ENCODE data around the gene TSC2. TPM values are rescaled to one million over a fixed set of nuclear protein-coding genes. Genes with fewer than 3 reads are reported as not detected.
"Not testable (repeated sequence)": the region's sequence is repeated elsewhere in the genome, so short reads cannot be mapped to it uniquely, and the experiment has no call there.

The TSC2 gene
- polyA plus RNA-seq, 1 donor from 2014 or later, result 30.3 TPM

DNA sequence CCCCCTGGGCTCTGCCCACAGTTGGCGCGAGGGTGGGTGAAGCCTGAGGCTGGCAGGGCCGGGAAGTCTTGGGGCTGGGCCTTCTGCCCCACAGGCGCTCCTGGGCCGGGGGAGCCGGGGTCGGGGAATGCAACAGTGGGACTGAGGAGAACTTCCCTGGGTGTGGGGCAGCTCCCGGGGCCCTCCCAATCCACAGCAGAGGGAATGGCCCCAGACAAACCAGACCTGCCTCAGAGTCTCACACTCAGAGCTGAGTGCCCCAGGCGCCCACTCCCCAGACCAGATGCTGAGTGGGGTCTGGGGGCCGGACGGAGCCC, 76.5 kb downstream of the TSC2 start:
- H3K27me3 Mint-ChIP-seq, H3K4me3 Mint-ChIP-seq, H3K9me3 Mint-ChIP-seq, H3K27ac Mint-ChIP-seq, H3K36me3 Mint-ChIP-seq: not testable (repeated sequence)
- peaks cover 9 to 14% (median 11%) of the 10 kb centered on the region in 3 donors for H3K4me1 Mint-ChIP-seq

DNA sequence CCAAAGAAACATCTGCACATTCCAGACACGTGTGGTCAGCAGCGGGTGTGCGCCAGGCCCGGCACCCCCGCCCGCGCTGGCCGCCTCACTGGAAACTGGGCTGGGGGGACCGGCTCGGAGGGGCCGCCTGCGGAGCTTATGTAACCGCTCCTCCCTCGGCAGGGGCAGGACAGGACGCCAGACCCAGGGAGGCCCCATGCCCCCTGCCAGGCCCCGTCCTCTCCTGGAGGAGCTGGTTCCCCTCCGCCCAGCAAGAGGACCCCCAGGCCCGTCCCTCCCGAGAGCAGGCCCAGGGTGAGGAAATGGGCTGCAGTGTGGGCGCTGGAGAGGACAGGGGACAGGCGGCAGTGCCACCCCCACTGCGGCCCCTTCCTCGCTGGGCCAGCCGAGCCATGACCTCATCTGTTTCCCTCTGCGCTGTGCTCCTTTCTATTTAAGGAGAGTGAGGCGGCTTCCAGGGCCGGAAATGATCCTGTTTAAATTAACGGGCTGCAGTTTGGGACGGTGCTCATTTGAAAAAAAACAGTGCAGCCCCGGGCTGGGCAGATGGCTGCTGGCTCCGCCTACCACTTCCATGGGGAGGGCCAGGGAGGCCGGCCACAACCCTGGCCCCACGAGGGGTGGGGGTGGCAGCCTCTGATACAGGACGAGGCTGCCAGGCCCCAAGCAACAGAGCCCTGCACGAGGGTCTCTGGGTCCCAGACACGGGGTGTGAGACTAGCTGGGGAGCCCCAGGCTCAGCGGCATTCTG, 77.1 kb downstream of the TSC2 start:
- not testable (repeated sequence) for H3K27me3 Mint-ChIP-seq, H3K36me3 Mint-ChIP-seq, H3K27ac Mint-ChIP-seq, H3K9me3 Mint-ChIP-seq
- H3K4me3 Mint-ChIP-seq, result peak overlapping the region in 1 of 4 donors; percentile 61
- H3K4me1 Mint-ChIP-seq, result peaks cover 9 to 14% (median 11%) of the 10 kb centered on the region in 3 donors

DNA sequence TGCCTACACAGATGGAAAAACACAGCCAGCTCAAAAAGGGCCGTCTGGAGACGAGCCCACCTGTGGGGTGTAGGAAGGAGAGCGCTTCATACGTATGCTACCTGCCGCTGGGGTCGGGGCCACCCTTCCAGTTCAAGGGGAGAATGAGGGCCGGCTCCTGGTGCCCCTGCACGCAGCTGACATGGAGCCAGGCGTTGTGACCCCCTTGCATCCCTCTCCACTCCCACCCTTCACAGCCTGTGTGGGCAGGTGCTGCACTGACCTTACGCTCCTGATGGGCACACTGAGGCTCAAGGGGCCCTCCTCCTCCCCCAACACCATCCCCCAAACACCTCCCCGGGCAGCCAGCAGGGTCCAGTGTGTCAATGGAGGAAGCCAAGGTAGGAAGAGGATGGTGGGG, 77.8 kb downstream of the TSC2 start:
- H3K36me3 Mint-ChIP-seq, H3K27ac Mint-ChIP-seq, H3K27me3 Mint-ChIP-seq, H3K9me3 Mint-ChIP-seq: not testable (repeated sequence)
- Mint-ChIP-seq H3K4me3 (peak overlapping the region in 1 of 4 donors; percentile 61), H3K4me1 (peaks cover 9 to 11% (median 9%) of the 10 kb centered on the region in 3 donors)

DNA sequence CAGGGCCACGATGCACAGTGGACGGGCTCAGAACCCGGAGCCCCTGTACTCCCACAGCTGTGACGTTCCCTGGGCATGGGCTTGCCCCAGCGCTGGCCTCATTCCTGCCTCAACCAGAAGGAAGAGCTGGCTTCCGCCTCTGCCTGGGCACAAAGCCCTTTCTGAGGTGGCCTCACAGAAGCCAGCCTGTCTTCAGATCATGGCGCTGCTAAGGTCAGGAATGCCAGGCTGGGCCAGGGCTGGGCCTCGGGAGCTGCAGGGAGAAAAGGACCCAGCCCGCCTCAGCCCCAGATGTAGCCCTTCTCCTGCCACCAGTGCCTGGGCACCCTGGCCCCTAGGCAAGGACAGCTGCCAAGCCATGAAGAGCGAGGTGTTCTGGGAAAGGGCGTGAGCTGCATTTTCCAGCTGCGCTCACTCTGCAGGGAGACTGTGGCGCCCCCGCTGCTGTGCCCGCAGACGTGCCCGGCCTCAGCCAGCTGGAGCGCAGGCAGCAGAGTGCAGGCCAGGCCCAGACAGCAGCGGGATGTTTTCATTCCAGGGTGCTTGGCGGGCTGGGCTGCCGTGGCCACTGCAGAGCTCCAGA, 78.5 kb downstream of the TSC2 start:
- H3K4me3 Mint-ChIP-seq, H3K27ac Mint-ChIP-seq, H3K9me3 Mint-ChIP-seq, H3K27me3 Mint-ChIP-seq, H3K36me3 Mint-ChIP-seq: not testable (repeated sequence)
- peaks cover 8 to 11% (median 9%) of the 10 kb centered on the region in 3 donors for H3K4me1 Mint-ChIP-seq

DNA sequence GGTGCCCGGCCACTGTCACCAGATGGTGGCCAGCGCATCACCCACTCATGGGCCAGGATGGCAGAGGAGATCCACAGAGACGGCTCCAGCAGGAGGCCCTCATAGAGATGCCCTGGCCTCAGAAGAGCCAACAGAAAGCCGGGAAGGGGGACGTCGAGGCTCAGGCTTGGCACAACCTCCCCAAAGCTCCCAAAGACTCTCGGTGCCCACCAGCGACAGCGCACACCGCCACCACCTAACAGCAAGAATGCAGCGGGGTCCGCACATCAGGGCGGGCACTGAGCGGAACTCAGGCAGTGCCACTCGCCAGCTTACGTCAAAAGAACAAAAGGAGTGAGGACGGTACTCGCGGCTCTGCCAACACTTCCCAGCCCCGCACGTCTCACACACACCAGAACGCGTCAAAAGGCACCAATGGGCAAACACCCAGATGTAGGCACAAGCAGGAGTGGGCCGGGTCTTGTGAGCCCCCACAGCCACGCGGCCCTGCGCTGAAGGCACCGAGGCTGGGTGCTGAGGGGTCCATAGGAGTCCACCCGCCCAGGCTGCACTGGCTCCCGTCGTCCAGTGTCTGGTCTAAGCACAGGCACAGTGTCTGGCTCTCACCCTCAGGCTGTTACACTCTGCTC, 79.3 kb downstream of the TSC2 start:
- peak overlapping the region in 2 of 3 donors; percentile 56 to 86 for H3K27ac Mint-ChIP-seq
- H3K4me1 Mint-ChIP-seq, result peaks cover 5 to 11% (median 8%) of the 10 kb centered on the region in 3 donors
- H3K36me3 Mint-ChIP-seq, H3K27me3 Mint-ChIP-seq, H3K9me3 Mint-ChIP-seq: not testable (repeated sequence)
- H3K4me3 Mint-ChIP-seq, result peak overlapping the region in 2 of 4 donors; percentile 43 to 75

DNA sequence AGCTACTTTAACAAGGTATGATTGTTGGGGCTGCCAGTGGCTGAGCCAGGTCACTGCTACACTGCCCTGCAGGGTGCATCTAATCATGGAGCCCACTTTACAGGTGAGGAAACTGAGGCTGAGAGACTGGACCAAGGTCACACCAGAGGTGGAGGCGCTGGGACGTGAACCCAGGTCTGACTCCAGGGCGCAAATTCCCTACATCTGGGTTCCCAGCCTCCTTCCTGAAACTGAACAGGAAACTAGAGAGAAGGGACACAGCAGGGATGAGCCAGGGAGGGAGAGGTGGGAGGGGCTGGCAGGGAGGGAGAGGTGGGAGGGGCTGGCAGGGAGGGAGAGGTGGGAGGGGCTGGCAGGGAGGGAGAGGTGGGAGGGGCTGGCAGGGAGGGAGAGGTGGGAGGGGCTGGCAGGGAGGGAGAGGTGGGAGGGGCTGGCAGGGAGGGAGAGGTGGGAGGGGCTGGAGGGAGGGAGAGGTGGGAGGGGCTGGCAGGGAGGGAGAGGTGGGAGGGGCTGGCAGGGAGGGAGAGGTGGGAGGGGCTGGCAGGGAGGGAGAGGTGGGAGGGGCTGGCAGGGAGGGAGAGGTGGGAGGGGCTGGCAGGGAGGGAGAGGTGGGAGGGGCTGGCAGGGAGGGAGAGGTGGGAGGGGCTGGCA, 80.0 kb downstream of the TSC2 start:
- H3K27me3 Mint-ChIP-seq, H3K4me3 Mint-ChIP-seq, H3K9me3 Mint-ChIP-seq, H3K27ac Mint-ChIP-seq, H3K36me3 Mint-ChIP-seq: not testable (repeated sequence)
- H3K4me1 Mint-ChIP-seq, result peaks cover 5 to 11% (median 8%) of the 10 kb centered on the region in 3 donors

DNA sequence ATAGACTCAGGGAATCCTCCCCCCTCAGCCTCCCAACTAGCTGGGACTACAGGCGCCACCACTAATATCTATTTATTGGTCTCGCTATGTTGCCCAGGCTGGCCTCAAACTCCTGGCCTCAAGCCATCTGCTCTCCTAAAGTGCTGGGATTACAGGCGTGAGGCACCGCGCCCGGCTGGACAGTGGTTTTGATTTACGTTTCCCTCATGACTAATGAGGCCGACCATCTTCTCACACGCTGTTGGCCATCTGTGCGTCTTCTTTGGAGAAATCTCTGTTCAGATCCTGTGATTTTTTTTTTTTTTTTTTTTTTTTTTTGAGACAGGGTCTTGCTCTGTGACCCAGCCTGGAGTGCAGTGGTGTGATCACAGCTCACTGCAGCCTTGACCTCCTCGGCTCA, 81.5 kb downstream of the TSC2 start:
- not testable (repeated sequence) for H3K4me3 Mint-ChIP-seq, H3K36me3 Mint-ChIP-seq
- peaks cover 5 to 11% (median 8%) of the 10 kb centered on the region in 3 donors for H3K4me1 Mint-ChIP-seq

DNA sequence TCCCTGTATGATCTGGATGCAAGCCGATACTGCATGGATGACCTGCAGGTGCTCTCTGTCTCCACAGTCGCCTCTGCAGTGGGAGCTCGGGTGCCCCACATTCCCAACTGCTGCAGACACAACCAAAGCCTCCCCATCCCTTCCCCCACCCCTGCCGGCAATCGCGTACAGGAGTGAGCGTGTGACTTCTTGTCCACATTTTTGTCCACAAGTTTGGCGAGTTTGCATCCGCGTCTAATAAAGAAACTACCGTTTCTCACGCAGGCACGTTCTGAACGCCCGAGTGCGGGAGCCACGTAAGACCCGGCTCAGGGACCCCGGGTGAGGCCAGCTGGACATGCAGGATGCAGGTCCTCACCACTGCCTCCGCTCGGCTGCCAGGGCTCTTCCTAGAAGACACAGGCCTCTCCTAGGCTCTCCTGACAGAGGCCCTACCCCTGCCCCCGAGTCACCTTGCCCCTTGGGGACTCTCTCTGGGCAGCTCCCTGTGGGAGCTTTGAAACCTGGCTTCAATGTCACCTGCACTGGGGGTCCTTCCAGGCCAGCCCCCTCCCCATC, 82.2 kb downstream of the TSC2 start:
- H3K27me3 Mint-ChIP-seq, H3K4me3 Mint-ChIP-seq, H3K9me3 Mint-ChIP-seq, H3K27ac Mint-ChIP-seq, H3K36me3 Mint-ChIP-seq: not testable (repeated sequence)
- H3K4me1 Mint-ChIP-seq, result peaks cover 5 to 11% (median 8%) of the 10 kb centered on the region in 3 donors

More for the DNA sequence above, 81.5 kb downstream of the TSC2 start:
- H3K9me3 Mint-ChIP-seq, H3K27me3 Mint-ChIP-seq, H3K27ac Mint-ChIP-seq: not testable (repeated sequence)

DNA sequence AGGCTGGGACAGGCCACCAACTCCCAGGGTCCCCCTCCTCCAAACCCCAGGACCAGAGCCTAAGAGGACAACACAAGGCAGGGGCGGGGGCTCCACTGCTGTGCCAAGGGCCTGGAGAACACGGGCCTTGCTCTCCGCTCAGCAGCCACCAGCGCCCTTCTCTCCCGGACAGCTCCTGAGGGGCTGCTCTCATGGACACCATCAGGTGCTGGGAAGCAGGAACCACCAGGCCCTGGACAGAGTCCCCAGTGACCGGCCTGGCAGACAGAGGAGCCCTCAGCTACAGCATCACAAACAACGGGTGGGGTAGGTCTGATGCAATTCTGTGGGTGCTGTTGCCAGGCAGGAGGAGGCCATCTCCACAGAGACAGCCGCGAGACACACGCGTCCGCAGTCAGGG, 86.0 kb downstream of the TSC2 start:
- not testable (repeated sequence) for H3K4me3 Mint-ChIP-seq, H3K4me1 Mint-ChIP-seq, H3K27me3 Mint-ChIP-seq, H3K27ac Mint-ChIP-seq, H3K9me3 Mint-ChIP-seq, H3K36me3 Mint-ChIP-seq

DNA sequence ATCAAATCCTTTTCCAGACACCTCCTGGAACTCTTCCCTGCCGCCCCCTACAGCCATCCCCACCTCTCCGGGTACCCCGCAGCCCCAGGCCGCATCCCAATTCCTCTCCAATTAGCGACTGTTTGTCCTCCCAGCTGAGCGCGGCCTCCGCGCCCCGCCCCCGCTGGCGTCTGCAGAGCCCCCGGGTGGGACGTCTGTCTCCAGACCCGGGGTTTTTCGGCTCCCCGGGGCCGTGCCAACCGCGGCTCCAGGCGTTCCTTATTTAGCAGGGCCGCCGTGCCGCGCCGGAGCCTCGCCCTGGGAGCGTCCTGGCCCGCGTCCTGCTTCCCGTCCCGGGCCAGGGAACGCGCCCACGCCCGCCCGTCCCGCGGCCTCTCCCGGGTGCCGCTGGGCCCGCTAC, 87.3 kb downstream of the TSC2 start:
- not testable (repeated sequence) for H3K27me3 Mint-ChIP-seq, H3K36me3 Mint-ChIP-seq, H3K9me3 Mint-ChIP-seq, H3K4me1 Mint-ChIP-seq, H3K27ac Mint-ChIP-seq
- peak overlapping the region in 2 of 4 donors; percentile 74 to 80 for H3K4me3 Mint-ChIP-seq

DNA sequence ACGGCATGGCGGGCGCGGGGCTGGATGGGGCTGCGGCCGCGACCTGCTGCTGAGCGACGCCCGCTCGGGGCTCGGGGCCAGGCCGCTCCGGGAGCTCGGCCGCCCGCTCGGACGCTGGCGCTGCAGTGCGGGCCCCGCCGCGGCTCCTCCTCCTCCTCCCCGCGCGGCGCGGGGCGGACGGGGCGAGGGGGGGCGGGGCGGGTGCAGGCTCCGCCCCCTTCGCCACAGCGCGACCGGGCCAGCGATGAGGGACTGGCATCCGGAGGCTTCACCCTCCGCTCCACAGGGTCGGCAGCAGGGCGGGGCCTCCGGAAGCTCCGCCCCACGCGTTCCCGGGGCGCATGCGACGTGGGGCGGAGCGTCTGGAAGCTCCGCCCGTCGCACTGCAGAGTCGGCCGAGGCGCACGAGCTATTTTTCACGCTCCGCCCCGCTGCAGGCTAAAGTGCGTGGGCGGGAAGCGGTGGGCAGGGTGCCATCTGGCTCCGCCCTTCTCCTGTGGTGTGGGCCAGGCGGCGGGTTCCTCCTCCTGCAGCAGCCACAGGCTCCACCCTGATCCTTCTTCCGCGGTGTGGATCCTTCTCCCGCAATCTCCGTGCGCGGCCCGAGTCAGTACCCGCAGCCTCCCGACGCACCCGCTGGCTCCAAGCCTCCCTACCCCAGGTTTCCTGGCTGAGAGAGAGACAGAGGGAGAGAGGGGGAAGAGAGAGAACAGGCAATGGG, 88.1 kb downstream of the TSC2 start, which contains the start of gene PKD1:
PKD1 (minus strand) TSS at position 129 of the 721 bp plus-strand sequence. CDS start 209 bp downstream, outside the sequence.
- Mint-ChIP-seq H3K27ac (peak within 1 kb of the TSS in 2 of 3 donors; percentile 91 to 98), H3K4me1 (peaks cover 6 to 13% (median 8%) of the 10 kb centered on the region in 3 donors), H3K4me3 (peak within 1 kb of the TSS; percentile 85 to 99 (median 96))
- H3K27me3 Mint-ChIP-seq, H3K9me3 Mint-ChIP-seq, H3K36me3 Mint-ChIP-seq: not testable (repeated sequence)

Other genes with a start within 250 kb of the TSC2 start
- gene HAGH, start 221.2 kb upstream of the TSC2 start, polyA plus RNA-seq, result 31.6 TPM
- gene FAHD1, start 220.8 kb upstream of the TSC2 start, polyA plus RNA-seq, result 19.0 TPM
- not detected for gene MEIOB, start 175.8 kb upstream of the TSC2 start, polyA plus RNA-seq
- gene HS3ST6, start 129.6 kb upstream of the TSC2 start, polyA plus RNA-seq, result not detected
- gene MSRB1, start 104.8 kb upstream of the TSC2 start, polyA plus RNA-seq, result 17.2 TPM
- not detected for gene RPL3L, start 93.3 kb upstream of the TSC2 start, polyA plus RNA-seq
- gene NDUFB10, start 88.4 kb upstream of the TSC2 start, polyA plus RNA-seq, result 204 TPM
- 6,339 TPM for gene RPS2, start 83.2 kb upstream of the TSC2 start, polyA plus RNA-seq
- gene RNF151, start 81.1 kb upstream of the TSC2 start, polyA plus RNA-seq, result not detected
- 52.0 TPM for gene TBL3, start 75.9 kb upstream of the TSC2 start, polyA plus RNA-seq
- not detected for gene NOXO1, start 66.5 kb upstream of the TSC2 start, polyA plus RNA-seq
- gene GFER, start 63.8 kb upstream of the TSC2 start, polyA plus RNA-seq, result 39.0 TPM
- gene SYNGR3, start 58.0 kb upstream of the TSC2 start, polyA plus RNA-seq, result 4.9 TPM
- gene ZNF598, start 38.2 kb upstream of the TSC2 start, polyA plus RNA-seq, result 11.0 TPM
- not detected for gene NPW, start 28.2 kb upstream of the TSC2 start, polyA plus RNA-seq
- not detected for gene NHERF2, start 21.1 kb upstream of the TSC2 start, polyA plus RNA-seq
- gene NTHL1, start 151 bp upstream of the TSC2 start, polyA plus RNA-seq, result 35.2 TPM
- 7.4 TPM for gene PKD1, start 87.9 kb downstream of the TSC2 start, polyA plus RNA-seq
- gene RAB26, start 100.6 kb downstream of the TSC2 start, polyA plus RNA-seq, result 0.41 TPM
- 7.0 TPM for gene TRAF7, start 107.8 kb downstream of the TSC2 start, polyA plus RNA-seq
- not detected for gene CASKIN1, start 148.6 kb downstream of the TSC2 start, polyA plus RNA-seq
- gene MLST8, start 157.5 kb downstream of the TSC2 start, polyA plus RNA-seq, result 44.1 TPM
- 0.35 TPM for gene BRICD5, start 162.9 kb downstream of the TSC2 start, polyA plus RNA-seq
- 6.4 TPM for gene PGP, start 166.9 kb downstream of the TSC2 start, polyA plus RNA-seq
- 23.2 TPM for gene E4F1, start 175.6 kb downstream of the TSC2 start, polyA plus RNA-seq
- not detected for gene DNASE1L2, start 188.5 kb downstream of the TSC2 start, polyA plus RNA-seq
- gene ECI1, start 203.6 kb downstream of the TSC2 start, polyA plus RNA-seq, result 65.1 TPM
- 330 TPM for gene RNPS1, start 220.1 kb downstream of the TSC2 start, polyA plus RNA-seq

Data from IgD-negative memory B cell (primary cell).